AG10803 (cell line): ENCODE measurements around the gene CCDC78.

Experiments
- DNase-seq: peaks from one replicate; pipeline ENCODE4 v3.0.0; 2010; ENCODE audit warnings: low read depth
- H3K4me3 ChIP-seq: 2 replicates; pipeline ENCODE4 v1.5.1; 2011; ENCODE audit warnings: mild to moderate bottlenecking, low read length, control low read depth
- CTCF ChIP-seq: conservative IDR thresholded peaks from 2 replicates; pipeline ENCODE4 v1.5.1; 2011; ENCODE audit warnings: mild to moderate bottlenecking, low read length, control low read depth, inconsistent platforms

Gene CCDC78

GRCh38 chr16:706189-707061 lies 19.8 kb downstream of the CCDC78 start:
- no peak overlapping the region for H3K4me3 ChIP-seq
- TF ChIP-seq CTCF, result no peak
- DNase-seq, result no peak

GRCh38 chr16:705431-706188 lies 20.6 kb downstream of the CCDC78 start, which contains the start of gene FBXL16:
TSS of gene FBXL16 (minus strand) at chr16:705801. CDS start at chr16:697405, 8,396 bp downstream.
- no peak for DNase-seq
- TF ChIP-seq CTCF, result no peak
- no peak within 1 kb of the TSS for H3K4me3 ChIP-seq

GRCh38 chr16:704552-705380 lies 21.5 kb downstream of the CCDC78 start:
- H3K4me3 ChIP-seq, result no peak overlapping the region
- DNase-seq, result no peak
- no peak for TF ChIP-seq CTCF

- H3K4me3 ChIP-seq, result no peak overlapping the region
- no peak for TF ChIP-seq CTCF
- DNase-seq, result no peak
Observed at GRCh38 chr16:704047-704446, 22.2 kb downstream of the CCDC78 start.

- no peak overlapping the region for H3K4me3 ChIP-seq
- no peak for TF ChIP-seq CTCF
- no peak for DNase-seq
Observed at GRCh38 chr16:703406-703805, 22.8 kb downstream of the CCDC78 start.

GRCh38 chr16:702341-702740 lies 23.9 kb downstream of the CCDC78 start:
- no peak for TF ChIP-seq CTCF
- no peak for DNase-seq
- H3K4me3 ChIP-seq, result no peak overlapping the region
